WTC11 (cell line): ENCODE data around the gene ZIC5. TPM values are rescaled to one million over a fixed set of nuclear protein-coding genes. Genes with fewer than 3 reads are reported as not detected.

Experiments used
- ATAC-seq: fragments of 200-7000 bp; cut with Tn5 transposase; 2 replicates; pipeline ENCODE4 v1.10.0; 2021; ENCODE audit warnings: mild to moderate bottlenecking, moderate library complexity
- CTCF ChIA-PET: fragments of 300-600 bp; sonication (Branson Sonifier 250); formaldehyde crosslinking; loops from one replicate; lab custom pipeline; 2021; ENCODE audit warnings: antibody characterized with exemption; lab: Charles Lee
- POLR2A ChIA-PET: fragments of 350-600 bp; sonication (Branson Sonifier 250); formaldehyde crosslinking; loops from one replicate; lab custom pipeline; 2021; ENCODE audit warnings: antibody characterized with exemption; lab: Charles Lee
- DNase-seq: peaks from one replicate; pipeline ENCODE4 v3.0.0; 2021; ENCODE audit warnings: low spot score
- H3K27ac Mint-ChIP-seq: 2 replicates; pipeline ENCODE4 v1.8.0; 2021; ENCODE audit warnings: mixed read lengths
- H3K27me3 Mint-ChIP-seq: 2 replicates; pipeline ENCODE4 v1.8.0; 2021; ENCODE audit warnings: low read depth, mild to moderate bottlenecking, moderate library complexity, mixed read lengths
- H3K36me3 Mint-ChIP-seq: 2 replicates; pipeline ENCODE4 v1.8.0; 2021; ENCODE audit warnings: mixed read lengths
- H3K4me1 Mint-ChIP-seq: 2 replicates; pipeline ENCODE4 v1.8.0; 2022; ENCODE audit warnings: mixed read lengths
- H3K4me3 Mint-ChIP-seq: 2 replicates; pipeline ENCODE4 v1.8.0; 2021; ENCODE audit warnings: mild to moderate bottlenecking, moderate library complexity, mixed read lengths
- H3K9me3 Mint-ChIP-seq: 2 replicates; pipeline ENCODE4 v1.8.0; 2021; ENCODE audit warnings: mixed read lengths
- AFF4 ChIP-seq: sonication (generic); formaldehyde crosslinking; IDR thresholded peaks from 2 replicates; pipeline ENCODE4 v1.8.1; 2023; ENCODE audit warnings: mild to moderate bottlenecking, missing genetic modification reagents, borderline replicate concordance
- CBFB ChIP-seq: sonication (generic); formaldehyde crosslinking; IDR thresholded peaks from 2 replicates; pipeline ENCODE4 v1.8.1; 2022; ENCODE audit warnings: mild to moderate bottlenecking, low read depth, missing genetic modification reagents
- FOXK1 ChIP-seq: sonication (generic); formaldehyde crosslinking; IDR thresholded peaks from 2 replicates; pipeline ENCODE4 v1.8.0; 2022; ENCODE audit warnings: mild to moderate bottlenecking, moderate library complexity, missing genetic modification reagents
- IRF2 ChIP-seq: sonication (generic); formaldehyde crosslinking; IDR thresholded peaks from 2 replicates; pipeline ENCODE4 v1.8.0; 2022; ENCODE audit warnings: low read depth, missing genetic modification reagents, borderline replicate concordance
- JUN ChIP-seq: sonication (generic); formaldehyde crosslinking; IDR thresholded peaks from 2 replicates; pipeline ENCODE4 v1.8.0; 2023; ENCODE audit warnings: mild to moderate bottlenecking, missing genetic modification reagents
- KAT7 ChIP-seq: sonication (generic); formaldehyde crosslinking; IDR thresholded peaks from 2 replicates; pipeline ENCODE4 v1.8.1; 2023; ENCODE audit warnings: missing genetic modification reagents, mild to moderate bottlenecking, borderline replicate concordance
- NFE2L1 ChIP-seq: sonication (generic); formaldehyde crosslinking; IDR thresholded peaks from 2 replicates; pipeline ENCODE4 v1.8.1; 2023; ENCODE audit warnings: missing genetic modification reagents
- NR1H2 ChIP-seq: sonication (generic); formaldehyde crosslinking; IDR thresholded peaks from 2 replicates; pipeline ENCODE4 v1.9.0; 2021; ENCODE audit warnings: mild to moderate bottlenecking, moderate library complexity, missing genetic modification reagents
- OVOL2 ChIP-seq: fragments of 250-450 bp; sonication (Bioruptor Pico); IDR thresholded peaks from 2 replicates; pipeline ENCODE4 v1.9.0; 2021; ENCODE audit warnings: mild to moderate bottlenecking, borderline replicate concordance
- RELA ChIP-seq: sonication (generic); formaldehyde crosslinking; IDR thresholded peaks from 2 replicates; pipeline ENCODE4 v1.8.1; 2022; ENCODE audit warnings: missing genetic modification reagents, mild to moderate bottlenecking, borderline replicate concordance
- TP53 ChIP-seq: sonication (generic); formaldehyde crosslinking; IDR thresholded peaks from 2 replicates; pipeline ENCODE4 v1.8.1; 2023; ENCODE audit warnings: mild to moderate bottlenecking, missing genetic modification reagents
- ZBTB21 ChIP-seq: sonication (generic); formaldehyde crosslinking; IDR thresholded peaks from 2 replicates; pipeline ENCODE4 v1.8.1; 2023; ENCODE audit warnings: mild to moderate bottlenecking, missing genetic modification reagents, borderline replicate concordance
- ZNF232 ChIP-seq: sonication (generic); formaldehyde crosslinking; IDR thresholded peaks from 2 replicates; pipeline ENCODE4 v1.8.0; 2022; ENCODE audit warnings: mild to moderate bottlenecking, missing genetic modification reagents
- ZNF281 ChIP-seq: sonication (generic); formaldehyde crosslinking; IDR thresholded peaks from 2 replicates; pipeline ENCODE4 v1.8.0; 2023; ENCODE audit warnings: mild to moderate bottlenecking, missing genetic modification reagents
- total RNA-seq: library from RNA; stranded (reverse); gene quantifications from 3 replicates; pipeline ENCODE4 v1.2.3, GENCODE V29; 2021
- TF ChIP-seq, protein P1 (sequence below): sonication (generic); formaldehyde crosslinking; IDR thresholded peaks from 2 replicates; pipeline ENCODE4 v1.8.1; 2022; ENCODE audit warnings: missing genetic modification reagents, borderline replicate concordance
- TF ChIP-seq, protein P2 (sequence below): fragments of 250-450 bp; sonication (Bioruptor Pico); IDR thresholded peaks from 2 replicates; pipeline ENCODE4 v1.9.0; 2021; ENCODE audit warnings: mild to moderate bottlenecking
- TF ChIP-seq, protein P3 (sequence below): sonication (generic); formaldehyde crosslinking; IDR thresholded peaks from 2 replicates; pipeline ENCODE4 v1.8.0; 2022; ENCODE audit warnings: mild to moderate bottlenecking, missing genetic modification reagents
- TF ChIP-seq, protein P4 (sequence below): sonication (generic); formaldehyde crosslinking; IDR thresholded peaks from 2 replicates; pipeline ENCODE4 v1.8.1; 2022; ENCODE audit warnings: low read depth, mild to moderate bottlenecking, moderate library complexity, missing genetic modification reagents, borderline replicate concordance

ZIC5 gene
- total RNA-seq, 1 experiment from 2014 or later, result 46.4 TPM

- CTCF ChIA-PET, result interaction anchor here (0.6 to 2.0 kb wide), 13 partner anchors 10 to 365 kb away, joined by 3 to 11 read pairs (median 4); partner anchors contain the start of gene ZIC2
- no peaks in the 10 kb centered on the region for H3K9me3 Mint-ChIP-seq
- H3K4me1 Mint-ChIP-seq, result peaks cover 57% of the 10 kb centered on the region
- H3K27ac Mint-ChIP-seq, result peak overlapping the region; percentile 85
- 0 out of 2 replicates have a peak, but pooled peaks have one; percentile 28 for TF ChIP-seq NFE2L1 (CRISPR knock-in tag)
- TF ChIP-seq, protein P1, sequence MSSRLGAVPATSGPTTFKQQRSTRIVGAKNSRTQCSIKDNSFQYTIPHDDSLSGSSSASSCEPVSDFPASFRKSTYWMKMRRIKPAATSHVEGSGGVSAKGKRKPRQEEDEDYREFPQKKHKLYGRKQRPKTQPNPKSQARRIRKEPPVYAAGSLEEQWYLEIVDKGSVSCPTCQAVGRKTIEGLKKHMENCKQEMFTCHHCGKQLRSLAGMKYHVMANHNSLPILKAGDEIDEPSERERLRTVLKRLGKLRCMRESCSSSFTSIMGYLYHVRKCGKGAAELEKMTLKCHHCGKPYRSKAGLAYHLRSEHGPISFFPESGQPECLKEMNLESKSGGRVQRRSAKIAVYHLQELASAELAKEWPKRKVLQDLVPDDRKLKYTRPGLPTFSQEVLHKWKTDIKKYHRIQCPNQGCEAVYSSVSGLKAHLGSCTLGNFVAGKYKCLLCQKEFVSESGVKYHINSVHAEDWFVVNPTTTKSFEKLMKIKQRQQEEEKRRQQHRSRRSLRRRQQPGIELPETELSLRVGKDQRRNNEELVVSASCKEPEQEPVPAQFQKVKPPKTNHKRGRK (CRISPR knock-in tag), result no peak
- TF ChIP-seq JUN (CRISPR knock-in tag), result no peak
- no peak for TF ChIP-seq TP53 (CRISPR knock-in tag)
- TF ChIP-seq RELA (CRISPR knock-in tag), result no peak
- TF ChIP-seq, protein P2, sequence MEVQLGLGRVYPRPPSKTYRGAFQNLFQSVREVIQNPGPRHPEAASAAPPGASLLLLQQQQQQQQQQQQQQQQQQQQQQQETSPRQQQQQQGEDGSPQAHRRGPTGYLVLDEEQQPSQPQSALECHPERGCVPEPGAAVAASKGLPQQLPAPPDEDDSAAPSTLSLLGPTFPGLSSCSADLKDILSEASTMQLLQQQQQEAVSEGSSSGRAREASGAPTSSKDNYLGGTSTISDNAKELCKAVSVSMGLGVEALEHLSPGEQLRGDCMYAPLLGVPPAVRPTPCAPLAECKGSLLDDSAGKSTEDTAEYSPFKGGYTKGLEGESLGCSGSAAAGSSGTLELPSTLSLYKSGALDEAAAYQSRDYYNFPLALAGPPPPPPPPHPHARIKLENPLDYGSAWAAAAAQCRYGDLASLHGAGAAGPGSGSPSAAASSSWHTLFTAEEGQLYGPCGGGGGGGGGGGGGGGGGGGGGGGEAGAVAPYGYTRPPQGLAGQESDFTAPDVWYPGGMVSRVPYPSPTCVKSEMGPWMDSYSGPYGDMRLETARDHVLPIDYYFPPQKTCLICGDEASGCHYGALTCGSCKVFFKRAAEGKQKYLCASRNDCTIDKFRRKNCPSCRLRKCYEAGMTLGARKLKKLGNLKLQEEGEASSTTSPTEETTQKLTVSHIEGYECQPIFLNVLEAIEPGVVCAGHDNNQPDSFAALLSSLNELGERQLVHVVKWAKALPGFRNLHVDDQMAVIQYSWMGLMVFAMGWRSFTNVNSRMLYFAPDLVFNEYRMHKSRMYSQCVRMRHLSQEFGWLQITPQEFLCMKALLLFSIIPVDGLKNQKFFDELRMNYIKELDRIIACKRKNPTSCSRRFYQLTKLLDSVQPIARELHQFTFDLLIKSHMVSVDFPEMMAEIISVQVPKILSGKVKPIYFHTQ (CRISPR knock-in tag), result no peak
- TF ChIP-seq FOXK1 (CRISPR knock-in tag), result no peak
- peak; percentile 39; the same call in 1 of the 2 replicates for TF ChIP-seq ZNF281 (CRISPR knock-in tag)
- no peak for TF ChIP-seq NR1H2 (CRISPR knock-in tag)
- TF ChIP-seq OVOL2 (CRISPR knock-in tag), result no peak
- TF ChIP-seq ZBTB21 (CRISPR knock-in tag), result no peak
- TF ChIP-seq, protein P3, sequence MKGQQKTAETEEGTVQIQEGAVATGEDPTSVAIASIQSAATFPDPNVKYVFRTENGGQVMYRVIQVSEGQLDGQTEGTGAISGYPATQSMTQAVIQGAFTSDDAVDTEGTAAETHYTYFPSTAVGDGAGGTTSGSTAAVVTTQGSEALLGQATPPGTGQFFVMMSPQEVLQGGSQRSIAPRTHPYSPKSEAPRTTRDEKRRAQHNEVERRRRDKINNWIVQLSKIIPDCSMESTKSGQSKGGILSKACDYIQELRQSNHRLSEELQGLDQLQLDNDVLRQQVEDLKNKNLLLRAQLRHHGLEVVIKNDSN (CRISPR knock-in tag), result no peak; the same call in 1 of the 2 replicates
- TF ChIP-seq KAT7, result no peak
- no peak for TF ChIP-seq IRF2 (CRISPR knock-in tag)
- TF ChIP-seq, protein P4, sequence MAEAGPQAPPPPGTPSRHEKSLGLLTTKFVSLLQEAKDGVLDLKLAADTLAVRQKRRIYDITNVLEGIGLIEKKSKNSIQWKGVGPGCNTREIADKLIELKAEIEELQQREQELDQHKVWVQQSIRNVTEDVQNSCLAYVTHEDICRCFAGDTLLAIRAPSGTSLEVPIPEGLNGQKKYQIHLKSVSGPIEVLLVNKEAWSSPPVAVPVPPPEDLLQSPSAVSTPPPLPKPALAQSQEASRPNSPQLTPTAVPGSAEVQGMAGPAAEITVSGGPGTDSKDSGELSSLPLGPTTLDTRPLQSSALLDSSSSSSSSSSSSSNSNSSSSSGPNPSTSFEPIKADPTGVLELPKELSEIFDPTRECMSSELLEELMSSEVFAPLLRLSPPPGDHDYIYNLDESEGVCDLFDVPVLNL (CRISPR knock-in tag), result 0 out of 2 replicates have a peak, but pooled peaks have one; percentile 7
- no peak for TF ChIP-seq ZNF232 (CRISPR knock-in tag)
- no peak for TF ChIP-seq CBFB (CRISPR knock-in tag)
- 0 out of 2 replicates have a peak, but pooled peaks have one; percentile 42 for TF ChIP-seq AFF4 (CRISPR knock-in tag)
- peaks cover 36% of the 10 kb centered on the region for H3K36me3 Mint-ChIP-seq
- H3K27me3 Mint-ChIP-seq, result no peaks in the 10 kb centered on the region; the same call in 1 of the 2 replicates
- peak overlapping the region; percentile 91 for H3K4me3 Mint-ChIP-seq
- DNase-seq, result peak; percentile 81
- ATAC-seq, result peak; percentile 19
- POLR2A ChIA-PET, result interaction anchor here (0.7 to 3.2 kb wide), 6 partner anchors 10 to 312 kb away, joined by 4 to 67 read pairs (median 6); partner anchors contain the start of gene ZIC2
Measured at GRCh38 chr13:99969919-99970650, 1.5 kb downstream of the ZIC5 start.
